Measurements from ENCODE around the gene SORBS2.

The SORBS2 gene

DNA sequence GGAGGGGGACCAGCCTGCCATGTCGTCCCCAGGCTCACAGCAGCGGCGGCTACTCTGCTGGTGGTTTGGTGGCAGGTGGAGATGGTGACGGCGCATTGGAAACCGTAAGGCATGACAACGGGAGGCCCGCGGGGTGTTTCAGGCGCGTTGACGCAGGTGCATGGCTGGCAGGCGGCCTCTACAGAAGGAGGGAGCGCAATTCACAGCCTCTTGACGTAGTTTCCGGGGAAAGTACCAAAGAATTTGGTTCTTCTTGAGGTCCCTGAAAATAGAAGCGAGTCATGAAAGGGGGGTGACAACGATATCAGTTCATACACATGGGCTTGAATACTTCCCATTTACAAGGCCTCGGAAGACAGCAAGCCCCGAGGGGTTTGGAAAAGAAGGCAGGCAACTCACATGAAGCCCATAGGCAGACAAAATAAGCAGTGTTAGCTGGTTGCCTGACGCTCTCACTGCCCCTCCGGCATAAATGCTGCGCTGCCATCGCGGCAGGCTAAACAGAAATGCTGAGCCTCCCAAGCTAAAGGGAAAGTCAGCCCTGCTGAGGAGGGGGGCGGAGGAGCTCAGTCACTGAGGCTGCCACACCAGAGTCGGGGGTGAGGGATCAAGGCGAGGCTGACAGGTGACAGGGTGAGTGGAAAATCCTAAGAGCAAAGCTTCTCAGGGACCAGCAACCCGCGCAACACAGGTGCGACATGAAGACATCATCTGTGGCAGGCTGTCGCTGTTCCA lies 224.4 kb downstream of the SORBS2 start:
- Histone ChIP-seq H3K9ac (ENCODE audit: low read depth, low read length) (peak overlapping the region; percentile 46; the same call in 1 of the 2 replicates), H3K9me3 (ENCODE audit: insufficient read depth, low read depth, low read length) (no peaks in the 10 kb centered on the region), H3K27ac (ENCODE audit: low read length) (no peak overlapping the region), H3K27me3 (ENCODE audit: insufficient read depth, low read length) (peaks cover 26% of the 10 kb centered on the region), H3K36me3 (ENCODE audit: insufficient read depth, low read depth, low read length) (no peaks in the 10 kb centered on the region), H3K4me3 (ENCODE audit: low read length) (peak overlapping the region; percentile 60; the same call in 1 of the 2 replicates), H3K4me1 (ENCODE audit: insufficient read depth, low read length) (peaks cover 30% of the 10 kb centered on the region)

DNA sequence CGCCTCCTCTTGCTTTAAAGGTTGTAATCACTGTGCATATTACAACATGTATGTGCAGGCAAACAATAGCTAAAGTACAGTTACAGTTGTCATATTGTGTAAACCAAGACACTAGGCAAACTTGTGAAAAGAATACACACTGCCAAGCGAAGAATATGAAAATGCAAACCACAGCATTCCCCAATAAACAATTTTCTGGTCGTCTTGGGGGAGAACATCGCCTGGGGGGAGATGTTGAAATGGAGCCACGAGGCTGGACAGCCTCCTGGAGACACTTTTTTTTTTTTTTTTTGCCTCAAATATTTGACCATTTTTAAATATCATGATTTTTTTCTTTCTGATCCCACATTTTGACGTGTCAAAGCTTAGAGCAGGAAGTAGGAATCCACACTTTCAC lies 225.0 kb downstream of the SORBS2 start:
- Histone ChIP-seq H3K27ac (ENCODE audit: low read length) (no peak overlapping the region), H3K4me3 (ENCODE audit: low read length) (peak overlapping the region; percentile 60), H3K27me3 (ENCODE audit: insufficient read depth, low read length) (peaks cover 26% of the 10 kb centered on the region), H3K36me3 (ENCODE audit: insufficient read depth, low read depth, low read length) (no peaks in the 10 kb centered on the region), H3K9me3 (ENCODE audit: insufficient read depth, low read depth, low read length) (no peaks in the 10 kb centered on the region), H3K4me1 (ENCODE audit: insufficient read depth, low read length) (peaks cover 30% of the 10 kb centered on the region), H3K9ac (ENCODE audit: low read depth, low read length) (peak overlapping the region; percentile 46; the same call in 1 of the 2 replicates)

DNA sequence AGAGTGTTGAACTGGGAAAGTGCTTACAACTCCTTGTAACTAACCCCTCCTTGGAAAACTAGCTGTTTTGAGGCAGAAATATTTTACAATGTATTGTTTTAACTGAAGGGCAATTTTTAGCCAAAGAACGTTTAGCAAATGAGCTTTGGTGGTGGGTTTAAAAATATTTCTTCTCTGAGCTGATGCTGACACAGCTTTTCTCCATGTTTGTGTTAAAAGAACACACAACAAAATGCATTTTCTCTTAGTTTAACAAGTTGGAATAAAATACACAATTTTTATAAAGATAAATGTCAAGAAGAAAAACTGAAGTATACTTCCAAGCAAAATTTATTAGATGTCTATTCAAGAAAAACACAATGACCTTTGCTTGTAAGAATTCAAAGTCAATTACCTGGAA lies 226.8 kb downstream of the SORBS2 start:
- no peaks in the 10 kb centered on the region for H3K36me3 ChIP-seq (ENCODE audit: insufficient read depth, low read depth, low read length)

DNA sequence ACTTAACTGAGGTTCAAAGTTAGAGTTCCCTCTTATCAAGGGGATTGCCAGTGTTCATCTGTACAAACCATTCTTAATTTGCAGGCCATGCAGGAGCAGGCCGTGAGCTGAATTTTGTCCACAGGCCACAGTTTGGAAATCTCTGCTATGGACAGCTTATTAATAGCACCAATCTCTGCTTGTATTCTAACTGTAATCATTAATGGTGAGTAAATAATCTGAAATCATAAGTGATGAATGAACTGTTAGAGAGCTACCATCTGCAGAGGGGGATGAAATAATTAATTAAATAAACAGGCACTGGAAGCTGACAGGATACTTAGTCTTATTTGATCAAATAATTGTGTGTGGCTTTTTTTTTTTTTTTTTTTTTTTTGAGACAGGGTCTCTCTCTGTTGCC lies 228.2 kb downstream of the SORBS2 start:
- H3K9ac ChIP-seq (ENCODE audit: low read depth, low read length) = no peak overlapping the region
- H3K9me3 ChIP-seq (ENCODE audit: insufficient read depth, low read depth, low read length) = no peaks in the 10 kb centered on the region
- no peaks in the 10 kb centered on the region for H3K36me3 ChIP-seq (ENCODE audit: insufficient read depth, low read depth, low read length)
- peaks cover 19% of the 10 kb centered on the region for H3K27me3 ChIP-seq (ENCODE audit: insufficient read depth, low read length)
- no peak overlapping the region for H3K27ac ChIP-seq (ENCODE audit: low read length)
- no peak overlapping the region for H3K4me3 ChIP-seq (ENCODE audit: low read length)
- peaks cover 26% of the 10 kb centered on the region for H3K4me1 ChIP-seq (ENCODE audit: insufficient read depth, low read length)

More for the DNA sequence above, 226.8 kb downstream of the SORBS2 start:
- Histone ChIP-seq H3K27ac (ENCODE audit: low read length) (no peak overlapping the region), H3K27me3 (ENCODE audit: insufficient read depth, low read length) (peaks cover 26% of the 10 kb centered on the region), H3K9ac (ENCODE audit: low read depth, low read length) (no peak overlapping the region), H3K4me1 (ENCODE audit: insufficient read depth, low read length) (peaks cover 26% of the 10 kb centered on the region), H3K4me3 (ENCODE audit: low read length) (no peak overlapping the region), H3K9me3 (ENCODE audit: insufficient read depth, low read depth, low read length) (no peaks in the 10 kb centered on the region)

DNA sequence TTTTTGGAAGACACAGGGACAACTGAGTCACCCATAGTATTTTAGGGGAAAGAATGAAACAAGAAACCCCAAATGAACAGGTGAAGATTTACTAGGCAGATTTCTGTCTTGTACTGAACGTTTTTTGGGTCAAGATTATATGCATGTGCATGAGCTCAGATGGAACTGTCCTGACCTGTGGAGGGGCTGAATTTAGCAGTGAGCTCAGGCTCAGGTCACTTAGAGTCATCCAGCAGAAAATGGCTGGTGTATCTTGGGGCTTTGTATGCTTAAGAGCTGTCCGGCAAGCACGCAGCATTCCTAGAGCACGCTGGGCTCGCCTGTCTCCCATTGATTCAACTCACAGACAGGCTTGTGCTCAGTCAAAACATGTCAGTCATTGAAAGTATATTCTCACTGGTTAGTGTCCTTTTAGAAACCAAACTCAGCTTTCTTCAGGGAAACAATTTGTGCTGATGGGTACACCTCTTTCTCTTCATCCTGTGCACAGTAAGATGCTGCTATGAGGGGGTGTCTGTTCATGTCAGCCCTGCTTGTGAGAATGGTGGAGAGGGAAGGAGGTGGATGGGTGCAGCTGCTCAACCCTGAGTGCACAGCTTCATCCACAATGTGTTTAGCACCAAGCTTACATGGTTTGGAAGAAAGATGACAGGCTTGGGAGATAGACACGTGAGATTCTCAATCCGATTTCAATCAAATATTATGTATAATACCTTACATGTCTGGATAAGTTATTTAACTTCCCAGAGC lies 229.2 kb downstream of the SORBS2 start:
- no peaks in the 10 kb centered on the region for H3K36me3 ChIP-seq (ENCODE audit: insufficient read depth, low read depth, low read length)
- H3K27ac ChIP-seq (ENCODE audit: low read length) = no peak overlapping the region
- no peak overlapping the region for H3K4me3 ChIP-seq (ENCODE audit: low read length)
- H3K9ac ChIP-seq (ENCODE audit: low read depth, low read length) = no peak overlapping the region
- H3K27me3 ChIP-seq (ENCODE audit: insufficient read depth, low read length) = peaks cover 11% of the 10 kb centered on the region
- peaks cover 20% of the 10 kb centered on the region for H3K4me1 ChIP-seq (ENCODE audit: insufficient read depth, low read length)
- no peaks in the 10 kb centered on the region for H3K9me3 ChIP-seq (ENCODE audit: insufficient read depth, low read depth, low read length)

DNA sequence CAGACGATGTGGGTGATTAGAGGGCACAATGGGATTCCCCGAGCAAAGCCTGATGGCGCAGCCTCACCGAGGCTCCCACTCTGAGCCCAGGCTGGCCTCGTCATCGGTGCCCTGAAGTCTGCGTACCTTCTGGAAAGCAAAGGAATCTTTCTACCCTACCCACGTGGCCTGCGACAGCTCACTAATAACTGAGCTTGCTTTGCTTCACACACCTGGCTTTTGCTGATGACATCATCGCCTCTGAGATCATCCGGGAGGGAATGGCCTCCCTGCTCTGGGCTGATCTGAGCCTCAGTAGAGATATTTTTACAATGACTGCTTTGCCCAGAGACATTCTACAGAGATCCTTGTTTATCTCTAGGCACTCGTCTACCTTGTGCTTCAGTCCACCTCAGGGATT lies 231.3 kb downstream of the SORBS2 start:
- Histone ChIP-seq H3K27ac (ENCODE audit: low read length) (no peak overlapping the region), H3K9me3 (ENCODE audit: insufficient read depth, low read depth, low read length) (no peaks in the 10 kb centered on the region), H3K27me3 (ENCODE audit: insufficient read depth, low read length) (0 out of 2 replicates have a peak, but pooled peaks cover 6% of the 10 kb centered on the region)

DNA sequence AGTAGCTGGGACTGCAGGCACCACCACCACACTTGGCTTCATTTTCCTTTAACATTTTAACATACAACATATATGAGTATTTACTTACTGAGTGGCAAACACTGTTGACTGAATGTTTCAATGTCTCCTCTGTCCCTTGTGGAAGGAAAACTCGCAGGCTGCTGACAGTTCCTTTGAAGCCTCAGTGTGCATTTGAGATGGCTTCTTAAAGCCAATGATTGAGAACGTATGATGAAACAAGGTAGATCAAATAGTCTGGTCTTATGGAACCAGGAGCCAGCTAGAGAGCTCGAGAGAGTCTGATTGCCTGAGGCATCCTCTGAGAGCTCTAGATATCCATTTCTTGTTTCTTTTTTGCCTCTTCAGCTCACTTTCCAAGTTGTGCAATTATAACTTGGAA lies 233.7 kb downstream of the SORBS2 start:
- H3K4me3 ChIP-seq (ENCODE audit: low read length) = no peak overlapping the region
- peaks cover 6% of the 10 kb centered on the region; the same call in 1 of the 2 replicates for H3K4me1 ChIP-seq (ENCODE audit: insufficient read depth, low read length)
- no peaks in the 10 kb centered on the region for H3K9me3 ChIP-seq (ENCODE audit: insufficient read depth, low read depth, low read length)
- no peaks in the 10 kb centered on the region for H3K36me3 ChIP-seq (ENCODE audit: insufficient read depth, low read depth, low read length)
- H3K27me3 ChIP-seq (ENCODE audit: insufficient read depth, low read length) = 0 out of 2 replicates have a peak, but pooled peaks cover 4% of the 10 kb centered on the region
- no peak overlapping the region for H3K9ac ChIP-seq (ENCODE audit: low read depth, low read length)
- H3K27ac ChIP-seq (ENCODE audit: low read length) = no peak overlapping the region

More for the DNA sequence above, 231.3 kb downstream of the SORBS2 start:
- Histone ChIP-seq H3K9ac (ENCODE audit: low read depth, low read length) (no peak overlapping the region), H3K36me3 (ENCODE audit: insufficient read depth, low read depth, low read length) (no peaks in the 10 kb centered on the region), H3K4me3 (ENCODE audit: low read length) (no peak overlapping the region), H3K4me1 (ENCODE audit: insufficient read depth, low read length) (peaks cover 2% of the 10 kb centered on the region)

DNA sequence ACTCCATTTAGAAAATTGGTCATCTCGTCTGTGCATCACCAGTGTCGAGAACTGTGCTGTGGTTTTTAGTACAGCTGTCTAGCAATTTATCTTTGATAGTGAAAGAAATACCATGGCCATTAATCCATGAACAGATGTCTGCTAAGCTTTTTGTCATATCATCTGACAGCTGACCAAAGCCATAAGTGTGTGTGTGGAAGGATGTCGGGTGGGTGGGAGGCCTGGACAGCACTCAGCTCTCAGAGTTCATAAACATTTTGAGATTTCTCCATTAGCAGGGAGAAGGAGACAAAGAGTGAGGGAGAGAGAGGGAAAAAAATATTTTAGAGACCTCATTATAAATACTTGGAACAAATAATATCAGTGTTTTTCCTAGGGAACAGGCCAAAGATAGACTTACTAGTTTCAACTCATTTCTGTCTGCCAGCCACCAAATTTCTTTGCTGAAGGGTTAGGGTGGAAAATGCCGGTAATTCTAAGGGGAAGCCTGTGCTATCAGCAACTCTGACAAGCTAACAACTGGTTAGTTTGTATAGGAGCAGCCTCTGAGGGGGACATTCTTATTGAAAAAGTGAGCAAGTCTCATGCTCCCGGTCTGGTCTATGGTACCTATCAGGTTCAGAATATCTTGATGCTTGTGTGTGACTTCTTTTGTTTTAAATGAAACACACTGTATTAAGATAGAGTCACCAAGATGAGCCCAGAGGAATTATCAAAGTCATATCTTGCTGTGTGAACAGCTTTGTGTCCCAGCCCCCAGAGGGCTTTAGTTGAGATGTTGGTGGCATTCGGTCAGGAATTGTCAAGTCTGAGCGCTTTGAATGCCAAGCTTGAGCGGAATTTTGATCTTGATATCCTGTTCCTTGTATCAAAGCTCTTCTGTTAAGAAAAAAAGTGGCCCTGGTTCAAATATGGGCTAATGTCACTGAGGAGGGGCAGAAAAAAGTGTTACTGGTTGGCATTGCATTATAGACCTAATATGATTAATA lies 234.7 kb downstream of the SORBS2 start:
- Histone ChIP-seq H3K4me1 (ENCODE audit: insufficient read depth, low read length) (peaks cover 7% of the 10 kb centered on the region; the same call in 1 of the 2 replicates), H3K4me3 (ENCODE audit: low read length) (no peak overlapping the region)

DNA sequence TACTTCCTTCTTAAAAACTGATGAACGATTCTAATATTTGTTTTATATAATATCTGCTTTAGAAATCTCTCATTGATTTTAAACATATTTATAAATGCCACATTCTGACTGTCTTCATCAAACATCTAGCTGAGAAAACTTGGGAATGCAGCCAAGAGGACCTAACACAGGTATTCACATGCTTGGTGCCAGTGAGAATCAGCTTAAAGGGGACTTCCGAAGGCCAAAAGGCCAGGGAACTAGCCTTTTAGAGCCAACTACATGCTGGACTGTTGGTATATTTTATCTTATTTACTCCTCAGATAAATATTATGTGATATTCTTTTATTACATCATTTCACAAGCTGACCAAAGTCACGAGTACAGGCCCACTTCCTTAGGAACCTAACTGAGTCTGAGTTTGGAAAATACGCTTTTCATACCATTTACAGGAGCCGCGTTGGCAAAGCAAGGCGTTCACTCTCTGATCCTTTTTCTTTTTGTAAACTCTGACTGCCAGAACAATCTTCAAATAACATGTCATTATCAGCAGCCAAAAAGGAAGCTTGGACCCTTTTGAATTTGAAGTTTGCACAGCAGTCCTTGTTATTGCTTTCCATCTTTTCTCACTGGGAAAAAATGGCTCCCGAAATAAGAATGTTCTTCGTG lies 235.6 kb downstream of the SORBS2 start:
- Histone ChIP-seq H3K9me3 (ENCODE audit: insufficient read depth, low read depth, low read length) (no peaks in the 10 kb centered on the region), H3K36me3 (ENCODE audit: insufficient read depth, low read depth, low read length) (no peaks in the 10 kb centered on the region), H3K9ac (ENCODE audit: low read depth, low read length) (no peak overlapping the region), H3K4me1 (ENCODE audit: insufficient read depth, low read length) (peaks cover 7% of the 10 kb centered on the region; the same call in 1 of the 2 replicates), H3K27ac (ENCODE audit: low read length) (no peak overlapping the region), H3K4me3 (ENCODE audit: low read length) (no peak overlapping the region), H3K27me3 (ENCODE audit: insufficient read depth, low read length) (no peaks in the 10 kb centered on the region)

More for the DNA sequence above, 234.7 kb downstream of the SORBS2 start:
- Histone ChIP-seq H3K9me3 (ENCODE audit: insufficient read depth, low read depth, low read length) (no peaks in the 10 kb centered on the region), H3K27ac (ENCODE audit: low read length) (no peak overlapping the region), H3K36me3 (ENCODE audit: insufficient read depth, low read depth, low read length) (no peaks in the 10 kb centered on the region), H3K27me3 (ENCODE audit: insufficient read depth, low read length) (no peaks in the 10 kb centered on the region), H3K9ac (ENCODE audit: low read depth, low read length) (no peak overlapping the region)

DNA sequence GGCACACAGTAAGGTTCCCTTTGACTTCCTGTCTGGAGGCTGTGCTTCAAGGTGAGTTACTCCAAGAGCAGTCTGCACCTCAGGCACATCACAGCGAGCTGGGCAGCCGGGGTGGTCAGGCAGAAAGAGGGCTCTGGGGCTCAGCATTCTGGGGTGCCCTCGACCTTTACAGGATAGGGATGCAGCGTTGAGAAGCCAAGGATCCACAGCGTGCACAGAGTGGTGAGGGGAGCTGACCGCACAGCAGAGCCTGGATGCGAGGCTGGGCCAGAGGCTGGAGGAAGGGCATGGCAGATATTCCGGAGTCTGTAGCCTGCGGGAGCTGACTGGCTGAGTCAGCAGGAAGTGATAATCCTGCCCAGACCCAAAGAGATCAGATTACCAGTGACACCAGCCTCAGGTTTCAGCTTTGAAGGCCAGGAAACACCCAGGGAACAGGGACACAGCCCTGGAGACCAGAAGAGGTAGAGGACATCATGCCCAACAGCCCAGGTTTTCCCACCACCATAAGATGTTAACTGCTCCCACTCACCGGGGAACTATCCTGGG lies 238.3 kb downstream of the SORBS2 start:
- H3K9ac ChIP-seq (ENCODE audit: low read depth, low read length) = peak overlapping the region; percentile 43; the same call in 1 of the 2 replicates
- H3K36me3 ChIP-seq (ENCODE audit: insufficient read depth, low read depth, low read length) = no peaks in the 10 kb centered on the region
- H3K4me1 ChIP-seq (ENCODE audit: insufficient read depth, low read length) = peaks cover 7% of the 10 kb centered on the region; the same call in 1 of the 2 replicates
- no peaks in the 10 kb centered on the region for H3K27me3 ChIP-seq (ENCODE audit: insufficient read depth, low read length)
- no peak overlapping the region for H3K27ac ChIP-seq (ENCODE audit: low read length)
- no peak overlapping the region; the same call in 1 of the 2 replicates for H3K4me3 ChIP-seq (ENCODE audit: low read length)
- H3K9me3 ChIP-seq (ENCODE audit: insufficient read depth, low read depth, low read length) = no peaks in the 10 kb centered on the region

Data from iPS-20b (cell line).